Panc1 (cell line): ENCODE results near the gene RTCA. TPM values are rescaled to one million over a fixed set of nuclear protein-coding genes. Genes with fewer than 3 reads are reported as not detected.

Experiments
- ATAC-seq: fragments of 200-7000 bp; cut with Tn5 transposase; 2 replicates; pipeline ENCODE4 v1.9.1; 2020; ENCODE audit warnings: mild to moderate bottlenecking, moderate library complexity
- BruUV-seq: library from RNA; stranded (reverse); fragments of 400-500 nt; replicated peaks from 2 replicates; lab custom pipeline; 2021; lab: Mats Ljungman, UMichigan
- CTCF ChIA-PET: fragments of 300-600 bp; sonication (Branson Sonifier 250); formaldehyde crosslinking; loops from one replicate; lab custom pipeline; 2022; ENCODE audit warnings: antibody characterized with exemption; lab: Charles Lee
- POLR2A ChIA-PET: fragments of 300-600 bp; sonication (Branson Sonifier 250); formaldehyde crosslinking; loops from one replicate; lab custom pipeline; 2022; ENCODE audit warnings: antibody characterized with exemption; lab: Charles Lee
- DNase-seq: peaks from one replicate; pipeline ENCODE4 v3.0.0-alpha.2; 2010; ENCODE audit warnings: low read depth, low spot score
- H3K27ac ChIP-seq: 2 replicates; pipeline ENCODE4 v1.5.1; 2011; ENCODE audit warnings: mild to moderate bottlenecking, low read length, inconsistent platforms
- H3K27me3 ChIP-seq: fragments of 200-500 bp; sonication (Bioruptor generic); 2 replicates; pipeline ENCODE4 v1.6.0; 2014; ENCODE audit warnings: low read length, inconsistent platforms; ENCODE audit not compliant: control insufficient read depth, insufficient read depth
- H3K36me3 ChIP-seq: fragments of 200-500 bp; sonication (Bioruptor generic); 2 replicates; pipeline ENCODE4 v1.5.1; 2014; ENCODE audit warnings: inconsistent platforms, mild to moderate bottlenecking, low read length, moderate library complexity; ENCODE audit not compliant: control insufficient read depth, insufficient read depth
- H3K4me1 ChIP-seq: 2 replicates; pipeline ENCODE4 v1.5.1; 2011; ENCODE audit warnings: inconsistent platforms, mild to moderate bottlenecking, low read length, moderate library complexity; ENCODE audit not compliant: control insufficient read depth, insufficient read depth
- H3K4me3 ChIP-seq, 2 experiments: 2 replicates each; pipeline ENCODE4 v1.5.1; 2011 to 2012; ENCODE audit warnings: low read depth in 2 of 2, low read length in 2 of 2, mild to moderate bottlenecking in 2 of 2, inconsistent platforms in 1 of 2, moderate library complexity in 1 of 2
- H3K9me3 ChIP-seq: fragments of 200-500 bp; sonication (Bioruptor generic); 2 replicates; pipeline ENCODE4 v1.5.1; 2014; ENCODE audit warnings: low read depth, mild to moderate bottlenecking, inconsistent platforms, low read length, moderate library complexity; ENCODE audit not compliant: control insufficient read depth, insufficient read depth
- POLR2AphosphoS5 ChIP-seq: IDR thresholded peaks from 2 replicates; pipeline ENCODE4 v1.6.1; 2012; ENCODE audit warnings: mild to moderate bottlenecking, low read depth, low read length, moderate library complexity
- SIN3A ChIP-seq: IDR thresholded peaks from 2 replicates; pipeline ENCODE4 v1.6.1; 2012; ENCODE audit warnings: low read depth, mild to moderate bottlenecking, low read length, moderate library complexity, borderline replicate concordance; ENCODE audit not compliant: insufficient read depth
- TCF7L2 ChIP-seq: IDR thresholded peaks from 2 replicates; pipeline ENCODE4 v1.6.1; 2011; ENCODE audit warnings: mild to moderate bottlenecking, low read depth, low read length, inconsistent platforms
- in situ Hi-C: cut with HindIII; loops from 2 replicates; pipeline ENCODE4 v1.10.0; 2016; ENCODE audit warnings: low sequenced_read_pairs, low pct_unique_long_range_greater_than_20kb
- intact Hi-C: fragments of 100-400 bp; cut with micrococcal nuclease; formaldehyde crosslinking; loops from one replicate; pipeline ENCODE4 v1.10.0; 2022; ENCODE audit not compliant: unreplicated experiment
- total RNA-seq: library from RNA; stranded (reverse); gene quantifications from one replicate; pipeline ENCODE4 v1.2.1, GENCODE V29; 2021; ENCODE audit not compliant: unreplicated experiment
- TF ChIP-seq, protein P1 (sequence below), 2 experiments: IDR thresholded peaks; 2 replicates each; pipeline ENCODE4 v1.6.1; 2011 to 2012; ENCODE audit warnings: low read depth in 2 of 2, control low read depth in 1 of 2, low read length in 1 of 2, mild to moderate bottlenecking in 1 of 2, moderate library complexity in 1 of 2; ENCODE audit not compliant: insufficient read depth in 1 of 2
- TF ChIP-seq, protein P2 (sequence below): fragments of 450-650 bp; IDR thresholded peaks from 2 replicates; pipeline ENCODE4 v1.5.1; 2017; ENCODE audit warnings: mild to moderate bottlenecking

Gene RTCA
- total RNA-seq, 1 experiment from 2014 or later, result 33.1 TPM

- no peaks in the 10 kb centered on the region for H3K27me3 ChIP-seq
- H3K4me3 ChIP-seq, result no peak overlapping the region
- in situ Hi-C loops (no loop called here), intact Hi-C loops (no loop called here)
- no peaks in the 10 kb centered on the region for H3K9me3 ChIP-seq
- no peaks in the 10 kb centered on the region for H3K4me1 ChIP-seq
- CTCF ChIA-PET, result no interaction called here
- H3K27ac ChIP-seq, result no peak overlapping the region
- DNase-seq (no peak), ATAC-seq (no peak)
- POLR2A ChIA-PET, result no interaction called here
- BruUV-seq, result no TSS peak
- TF ChIP-seq, protein P1, sequence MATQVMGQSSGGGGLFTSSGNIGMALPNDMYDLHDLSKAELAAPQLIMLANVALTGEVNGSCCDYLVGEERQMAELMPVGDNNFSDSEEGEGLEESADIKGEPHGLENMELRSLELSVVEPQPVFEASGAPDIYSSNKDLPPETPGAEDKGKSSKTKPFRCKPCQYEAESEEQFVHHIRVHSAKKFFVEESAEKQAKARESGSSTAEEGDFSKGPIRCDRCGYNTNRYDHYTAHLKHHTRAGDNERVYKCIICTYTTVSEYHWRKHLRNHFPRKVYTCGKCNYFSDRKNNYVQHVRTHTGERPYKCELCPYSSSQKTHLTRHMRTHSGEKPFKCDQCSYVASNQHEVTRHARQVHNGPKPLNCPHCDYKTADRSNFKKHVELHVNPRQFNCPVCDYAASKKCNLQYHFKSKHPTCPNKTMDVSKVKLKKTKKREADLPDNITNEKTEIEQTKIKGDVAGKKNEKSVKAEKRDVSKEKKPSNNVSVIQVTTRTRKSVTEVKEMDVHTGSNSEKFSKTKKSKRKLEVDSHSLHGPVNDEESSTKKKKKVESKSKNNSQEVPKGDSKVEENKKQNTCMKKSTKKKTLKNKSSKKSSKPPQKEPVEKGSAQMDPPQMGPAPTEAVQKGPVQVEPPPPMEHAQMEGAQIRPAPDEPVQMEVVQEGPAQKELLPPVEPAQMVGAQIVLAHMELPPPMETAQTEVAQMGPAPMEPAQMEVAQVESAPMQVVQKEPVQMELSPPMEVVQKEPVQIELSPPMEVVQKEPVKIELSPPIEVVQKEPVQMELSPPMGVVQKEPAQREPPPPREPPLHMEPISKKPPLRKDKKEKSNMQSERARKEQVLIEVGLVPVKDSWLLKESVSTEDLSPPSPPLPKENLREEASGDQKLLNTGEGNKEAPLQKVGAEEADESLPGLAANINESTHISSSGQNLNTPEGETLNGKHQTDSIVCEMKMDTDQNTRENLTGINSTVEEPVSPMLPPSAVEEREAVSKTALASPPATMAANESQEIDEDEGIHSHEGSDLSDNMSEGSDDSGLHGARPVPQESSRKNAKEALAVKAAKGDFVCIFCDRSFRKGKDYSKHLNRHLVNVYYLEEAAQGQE (IDR thresholded peaks at IDR 0.05; ENCODE audit: insufficient read depth in 1 of 2, low read depth in 2 of 2, low read length in 1 of 2), result no peak
- TF ChIP-seq TCF7L2 (no peak), SIN3A (no peak), POLR2AphosphoS5 (no peak)
- TF ChIP-seq, protein P2, sequence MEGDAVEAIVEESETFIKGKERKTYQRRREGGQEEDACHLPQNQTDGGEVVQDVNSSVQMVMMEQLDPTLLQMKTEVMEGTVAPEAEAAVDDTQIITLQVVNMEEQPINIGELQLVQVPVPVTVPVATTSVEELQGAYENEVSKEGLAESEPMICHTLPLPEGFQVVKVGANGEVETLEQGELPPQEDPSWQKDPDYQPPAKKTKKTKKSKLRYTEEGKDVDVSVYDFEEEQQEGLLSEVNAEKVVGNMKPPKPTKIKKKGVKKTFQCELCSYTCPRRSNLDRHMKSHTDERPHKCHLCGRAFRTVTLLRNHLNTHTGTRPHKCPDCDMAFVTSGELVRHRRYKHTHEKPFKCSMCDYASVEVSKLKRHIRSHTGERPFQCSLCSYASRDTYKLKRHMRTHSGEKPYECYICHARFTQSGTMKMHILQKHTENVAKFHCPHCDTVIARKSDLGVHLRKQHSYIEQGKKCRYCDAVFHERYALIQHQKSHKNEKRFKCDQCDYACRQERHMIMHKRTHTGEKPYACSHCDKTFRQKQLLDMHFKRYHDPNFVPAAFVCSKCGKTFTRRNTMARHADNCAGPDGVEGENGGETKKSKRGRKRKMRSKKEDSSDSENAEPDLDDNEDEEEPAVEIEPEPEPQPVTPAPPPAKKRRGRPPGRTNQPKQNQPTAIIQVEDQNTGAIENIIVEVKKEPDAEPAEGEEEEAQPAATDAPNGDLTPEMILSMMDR, result no peak
- no peaks in the 10 kb centered on the region for H3K36me3 ChIP-seq
These were observed 25.4 kb upstream of the RTCA start for GRCh38 chr1:100240631-100241030.

- ATAC-seq (no peak), DNase-seq (no peak)
- Histone ChIP-seq H3K4me1 (peaks cover 4% of the 10 kb centered on the region; the same call in 1 of the 2 replicates), H3K9me3 (no peaks in the 10 kb centered on the region), H3K27me3 (no peaks in the 10 kb centered on the region), H3K36me3 (no peaks in the 10 kb centered on the region; the same call in 1 of the 2 replicates), H3K27ac (no peak overlapping the region), H3K4me3 (no peak overlapping the region)
- ChIA-PET CTCF (no interaction called here), POLR2A (no interaction called here)
- BruUV-seq, result no TSS peak
- TF ChIP-seq, protein P1 (IDR thresholded peaks at IDR 0.05; ENCODE audit: insufficient read depth in 1 of 2, low read depth in 2 of 2, low read length in 1 of 2), result no peak
- TF ChIP-seq SIN3A (no peak), POLR2AphosphoS5 (no peak), TCF7L2 (no peak)
- TF ChIP-seq, protein P2, result no peak
- intact Hi-C loops (no loop called here), in situ Hi-C loops (no loop called here)
These were observed 19.3 kb upstream of the RTCA start for GRCh38 chr1:100246738-100247137.
